Skeletal muscle cell (primary cell): ENCODE data around the gene SRCIN1.

Experiments used
- DNase-seq: peaks from one replicate; pipeline ENCODE4 v3.0.0-alpha.2; 2010; ENCODE audit warnings: low read depth
- H3K4me3 ChIP-seq: 2 replicates; pipeline ENCODE4 v1.5.1; 2011; ENCODE audit warnings: low read depth, mild to moderate bottlenecking, control low read depth, low read length, moderate library complexity

Gene SRCIN1

DNA sequence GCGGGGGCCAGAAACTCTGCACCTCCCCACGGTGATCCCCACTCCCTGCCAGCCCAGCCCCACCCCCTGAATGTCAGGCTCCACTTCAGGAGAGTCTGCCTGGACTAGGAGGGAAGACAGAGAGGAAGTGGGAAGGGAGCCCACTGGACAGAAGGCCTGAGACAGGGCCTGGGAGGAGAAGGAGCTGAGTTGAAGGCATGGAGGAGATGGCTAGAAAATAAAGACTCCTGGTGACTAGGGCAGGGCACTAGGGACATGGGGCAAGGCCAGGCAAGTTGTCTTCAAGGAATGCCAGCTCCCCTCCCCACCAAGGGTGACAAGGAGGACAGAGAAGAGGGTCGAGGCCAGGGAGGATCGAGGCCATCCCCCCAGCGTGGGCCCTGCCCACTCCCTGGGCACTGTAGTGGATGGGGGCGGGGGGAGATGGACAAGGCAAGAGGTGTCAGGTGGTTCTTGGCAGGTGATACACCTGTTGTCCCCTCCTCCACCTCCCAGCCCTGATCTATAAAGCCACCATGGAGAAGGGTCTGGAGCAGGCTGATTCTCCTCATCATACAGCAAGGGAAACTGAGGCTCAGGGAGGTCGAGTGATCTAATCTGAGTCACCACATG lies 19.7 kb downstream of the SRCIN1 start:
- DNase-seq: no peak
- no peak overlapping the region for H3K4me3 ChIP-seq

DNA sequence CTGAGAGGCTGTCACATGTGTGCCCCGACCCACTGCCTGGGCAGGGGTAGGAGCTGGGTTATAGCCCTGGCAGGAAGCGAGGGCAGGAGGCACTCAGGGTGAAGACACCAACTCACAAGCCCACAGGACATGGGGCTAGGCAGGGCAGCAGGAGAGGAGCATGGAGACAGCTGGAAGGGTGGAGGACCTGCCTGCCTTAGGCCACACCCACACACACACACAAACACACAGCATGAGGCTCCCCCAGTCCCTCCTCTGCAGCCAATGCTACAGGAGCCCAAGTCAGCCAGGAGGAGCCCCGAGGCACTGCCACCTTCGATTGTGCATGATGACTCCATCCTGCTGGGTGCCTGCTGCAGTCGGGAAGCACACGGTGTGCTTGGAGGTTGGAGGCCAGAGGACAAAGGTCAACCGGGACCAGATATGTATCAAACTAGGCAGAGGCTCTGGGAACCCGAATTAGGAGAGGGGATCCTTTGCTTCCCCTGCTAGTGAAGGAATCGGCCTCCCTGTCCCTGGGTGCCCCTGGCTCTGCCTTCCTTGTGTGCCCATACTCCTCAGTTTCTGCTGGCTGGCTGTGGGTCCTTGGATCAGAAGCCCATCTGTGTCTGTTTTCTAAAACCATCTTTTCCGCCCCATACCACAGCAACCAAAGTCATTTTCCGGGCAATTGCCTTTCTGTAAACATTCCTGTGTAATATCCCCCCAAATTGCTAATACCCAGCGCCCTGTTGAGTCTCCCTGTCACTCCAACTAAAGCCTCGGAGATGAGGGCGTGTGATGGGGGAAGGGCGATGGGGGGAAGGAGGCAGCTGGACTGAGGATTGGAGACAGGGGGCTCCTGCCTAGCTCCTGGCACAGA lies 20.5 kb downstream of the SRCIN1 start:
- H3K4me3 ChIP-seq: no peak overlapping the region
- no peak for DNase-seq

DNA sequence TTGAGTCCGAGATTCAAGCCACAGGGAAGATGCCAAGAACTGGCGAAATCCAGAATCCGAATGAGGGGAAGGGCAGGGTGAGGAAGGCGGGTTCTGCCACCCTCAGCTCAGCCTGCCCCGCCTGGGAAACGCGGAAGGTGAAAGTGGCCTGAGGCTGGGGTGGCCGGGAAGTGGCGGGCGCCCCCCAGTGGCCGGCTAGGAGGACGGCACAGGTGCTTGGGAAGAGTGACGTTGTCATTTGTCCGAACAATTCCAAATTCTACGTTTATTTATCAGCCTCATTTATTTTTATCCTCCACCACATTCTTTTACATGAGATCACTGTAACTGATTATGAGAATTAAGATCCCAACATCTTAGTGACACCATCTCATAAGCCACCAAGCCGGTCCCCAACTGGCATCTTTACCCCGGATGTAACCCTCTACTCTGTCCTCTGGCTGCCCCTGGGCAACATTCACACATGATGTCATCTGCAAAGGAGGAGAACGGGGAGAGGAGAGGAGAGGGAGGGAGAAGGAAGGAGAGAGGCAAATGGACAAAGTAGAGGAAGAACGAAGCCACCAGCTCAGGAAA lies 21.3 kb downstream of the SRCIN1 start:
- no peak overlapping the region for H3K4me3 ChIP-seq
- DNase-seq: no peak

DNA sequence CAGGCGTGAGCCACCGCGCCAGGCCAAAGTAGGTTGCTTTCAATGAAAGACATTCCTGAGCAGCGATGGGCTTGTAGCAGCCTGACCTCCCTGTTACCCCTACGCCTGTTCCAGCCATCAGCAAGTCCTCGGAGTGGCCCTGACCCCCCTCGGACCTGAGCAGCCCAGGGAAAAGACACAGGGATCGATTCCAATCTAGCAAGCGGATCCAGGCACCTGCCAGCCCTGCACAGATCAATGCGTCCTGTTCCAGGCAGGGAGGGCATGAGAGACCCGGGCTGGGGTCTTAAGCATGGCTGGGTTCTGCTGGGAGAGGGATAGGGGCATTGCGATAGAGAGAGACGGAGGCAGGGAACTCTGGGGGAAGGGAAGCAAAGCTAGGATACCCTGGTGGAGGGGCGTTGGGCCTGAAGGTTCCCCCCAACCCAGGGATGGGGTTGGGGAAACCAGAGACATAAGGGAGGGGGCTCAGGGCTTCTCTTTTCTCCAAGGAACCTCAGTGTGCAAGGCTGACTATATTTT lies 21.9 kb downstream of the SRCIN1 start:
- no peak overlapping the region for H3K4me3 ChIP-seq
- DNase-seq: no peak

DNA sequence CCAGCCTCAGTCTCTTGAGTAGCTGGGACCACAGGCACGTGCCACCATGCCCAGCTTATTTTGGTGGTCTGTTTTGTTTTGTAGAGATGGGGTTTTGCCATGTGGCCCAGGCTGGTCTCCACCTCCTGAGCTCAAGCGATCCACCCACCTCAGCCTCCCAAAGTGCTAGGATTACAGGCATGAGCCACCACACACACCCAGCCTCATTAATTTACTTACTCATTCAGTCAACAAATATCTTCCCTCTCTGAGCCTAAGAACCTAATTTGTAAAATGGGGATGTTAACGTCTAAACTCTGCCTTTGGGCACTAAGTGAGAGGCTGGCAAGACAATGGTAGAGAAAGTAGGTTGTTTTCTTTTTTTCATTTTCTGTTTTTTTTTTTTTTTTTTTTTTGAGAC lies 22.6 kb downstream of the SRCIN1 start:
- no peak overlapping the region for H3K4me3 ChIP-seq
- DNase-seq: no peak

DNA sequence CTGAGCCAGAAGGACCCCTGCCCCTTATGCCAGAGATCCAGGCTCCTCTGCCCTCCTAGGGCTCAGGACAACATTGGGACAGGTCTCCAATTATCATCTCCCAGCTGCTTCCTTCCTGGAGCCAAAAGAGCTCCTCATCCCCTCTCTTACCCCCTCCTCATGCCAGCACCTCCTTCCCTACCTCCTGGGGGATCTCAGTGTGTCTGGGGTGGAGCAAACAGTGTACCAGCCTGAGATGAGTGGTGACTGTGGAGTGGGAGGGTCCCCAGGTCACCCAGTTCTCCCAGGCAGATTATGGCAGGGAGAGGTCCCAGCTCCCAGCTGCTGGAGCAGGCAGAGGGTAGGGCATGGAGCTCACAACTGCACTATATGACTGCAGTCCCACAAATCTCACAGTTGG lies 23.7 kb downstream of the SRCIN1 start:
- no peak for DNase-seq
- no peak overlapping the region for H3K4me3 ChIP-seq

DNA sequence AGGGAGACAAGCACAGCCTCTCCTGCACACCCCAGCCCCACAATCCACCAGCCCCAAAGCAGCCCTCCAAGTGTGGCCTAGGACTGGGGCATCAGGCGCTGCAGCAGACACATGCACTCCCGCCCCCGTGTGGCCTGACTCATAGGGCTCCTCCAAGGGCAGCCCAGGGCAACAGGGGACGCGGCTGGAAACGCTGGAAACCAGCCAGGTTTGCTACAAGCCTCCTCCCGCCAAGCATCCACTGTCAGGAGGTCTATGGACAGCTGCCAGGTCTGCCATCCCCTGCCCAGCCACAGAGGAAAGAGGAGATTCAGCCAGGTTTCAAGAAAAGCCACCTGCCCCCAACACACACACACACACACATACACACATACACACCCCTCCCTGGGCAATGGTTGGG lies 25.8 kb downstream of the SRCIN1 start:
- DNase-seq: no peak
- no peak overlapping the region for H3K4me3 ChIP-seq

DNA sequence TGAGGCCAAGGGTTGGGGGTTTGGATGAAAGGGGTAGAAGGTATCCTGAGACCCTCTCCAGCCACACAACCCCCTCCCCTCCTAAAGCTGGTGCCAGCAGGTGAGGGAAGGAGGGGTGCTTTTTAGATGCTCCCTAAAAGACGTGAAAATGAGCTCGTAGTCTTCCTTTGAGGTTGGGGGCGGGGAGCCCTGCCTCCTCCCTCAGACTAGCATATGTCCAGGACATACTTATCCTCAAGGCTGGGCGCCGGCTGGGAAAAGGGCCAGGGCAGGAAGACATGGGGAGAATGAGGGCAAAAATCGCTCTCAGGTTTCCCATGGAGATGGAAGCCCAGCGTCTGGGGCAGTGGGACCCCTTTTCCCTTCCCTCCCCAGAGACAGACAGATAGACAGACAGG lies 26.7 kb downstream of the SRCIN1 start:
- no peak overlapping the region for H3K4me3 ChIP-seq
- DNase-seq: no peak

DNA sequence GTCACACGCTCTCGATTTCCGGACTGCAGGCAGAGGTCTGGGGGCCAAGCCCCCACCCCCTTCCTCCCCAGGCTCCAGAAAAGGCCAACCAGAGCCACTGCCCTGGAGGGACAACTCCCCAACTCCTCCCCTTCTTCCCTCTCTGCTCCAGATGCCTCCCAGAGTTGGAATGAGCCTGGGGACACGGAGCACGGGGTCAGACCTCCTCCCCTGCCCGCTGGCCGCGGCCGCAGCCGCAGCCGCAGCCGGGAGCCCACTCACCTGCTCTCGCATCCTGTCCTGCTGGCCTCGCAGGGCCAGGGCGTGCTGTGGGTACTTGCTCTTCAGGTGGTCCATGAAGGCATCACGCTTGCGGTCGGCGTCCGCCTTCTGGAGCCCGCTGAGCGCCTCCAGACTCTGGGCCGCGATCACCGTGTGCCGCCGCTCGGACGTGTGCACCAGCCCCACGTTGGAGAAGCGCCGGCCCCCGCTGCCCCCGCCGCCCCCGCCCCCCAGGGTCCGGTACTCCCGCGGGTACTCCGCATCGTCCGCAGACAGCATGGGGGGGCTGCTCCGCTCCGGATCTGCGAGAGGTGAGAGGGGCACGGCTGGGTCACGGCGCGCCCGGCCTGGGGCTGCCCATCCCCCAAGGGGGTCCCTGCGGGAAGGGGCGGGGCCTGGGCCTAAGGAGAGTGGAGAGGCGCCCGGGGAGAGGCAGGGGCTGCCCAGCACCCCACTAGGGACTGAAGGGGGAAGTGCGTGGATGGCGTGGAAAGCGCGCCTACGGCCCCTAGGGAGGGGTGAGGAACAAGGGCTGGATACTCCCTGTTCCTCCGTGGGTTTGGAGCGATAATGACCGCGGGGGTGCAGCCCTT lies 27.3 kb downstream of the SRCIN1 start:
- DNase-seq: no peak
- no peak overlapping the region for H3K4me3 ChIP-seq

DNA sequence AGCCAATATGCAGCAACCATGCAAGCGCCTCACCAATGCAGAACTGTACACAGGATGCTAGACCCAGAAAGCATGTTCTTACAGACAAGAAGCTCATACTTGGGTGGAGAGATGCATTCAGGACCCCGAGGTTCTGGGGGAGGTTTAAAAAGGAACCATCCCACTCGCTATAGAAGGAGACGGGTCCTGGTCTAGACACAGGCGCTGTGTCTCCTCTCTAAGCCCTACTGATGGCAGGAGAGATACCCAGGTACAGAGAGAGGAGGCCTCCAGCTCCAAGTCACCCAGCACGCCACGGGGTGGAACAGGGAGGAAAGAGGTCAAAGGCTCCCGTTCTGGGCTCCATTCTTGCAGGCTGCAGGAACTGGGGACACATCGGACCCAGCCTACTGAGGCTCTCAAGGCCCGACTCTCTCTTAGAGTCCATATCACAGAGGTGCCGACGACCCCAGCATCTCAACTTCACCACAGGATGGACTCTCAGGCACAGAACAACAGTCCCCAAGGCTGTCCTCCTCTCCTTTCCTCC lies 28.0 kb downstream of the SRCIN1 start:
- H3K4me3 ChIP-seq: no peak overlapping the region
- DNase-seq: no peak

DNA sequence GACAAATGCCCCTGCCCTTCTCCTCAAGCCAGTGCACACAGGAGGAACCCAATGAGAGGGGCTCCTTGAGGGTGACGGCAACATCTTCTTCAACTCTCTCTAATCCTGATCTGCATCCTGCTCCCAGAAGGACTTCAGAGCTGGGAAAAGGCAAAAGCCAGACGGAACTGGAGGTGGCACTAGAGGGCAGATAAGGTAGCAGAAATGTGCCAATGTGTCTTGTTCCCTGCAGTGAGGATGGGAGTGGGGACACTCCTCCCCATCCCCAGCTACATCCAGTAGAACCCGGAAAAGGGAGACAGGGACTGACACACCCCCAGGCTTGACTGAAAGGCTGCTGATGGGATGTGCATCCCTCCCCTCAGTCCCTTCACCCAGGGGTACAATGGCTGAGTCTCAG lies 28.5 kb downstream of the SRCIN1 start:
- no peak overlapping the region for H3K4me3 ChIP-seq
- DNase-seq: no peak

DNA sequence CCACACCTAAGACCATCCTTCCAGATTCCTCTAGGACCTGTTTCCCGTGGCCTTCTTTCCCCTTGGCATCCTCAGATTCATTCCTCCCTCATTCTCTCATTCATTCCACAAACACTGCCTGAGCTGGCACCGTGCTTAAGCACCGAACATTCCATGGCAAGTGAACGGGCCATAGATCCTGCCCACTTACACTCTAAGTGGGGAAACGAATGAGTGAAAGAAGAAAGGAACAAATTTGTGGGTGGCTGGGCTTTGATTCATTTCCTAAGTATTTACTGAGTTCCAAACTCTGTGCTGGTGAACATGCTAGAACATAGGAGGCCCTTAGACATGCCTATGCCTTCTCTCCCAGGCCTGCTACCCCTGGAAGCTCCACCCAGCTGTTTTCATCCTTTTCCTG lies 30.0 kb downstream of the SRCIN1 start:
- no peak overlapping the region for H3K4me3 ChIP-seq
- no peak for DNase-seq

DNA sequence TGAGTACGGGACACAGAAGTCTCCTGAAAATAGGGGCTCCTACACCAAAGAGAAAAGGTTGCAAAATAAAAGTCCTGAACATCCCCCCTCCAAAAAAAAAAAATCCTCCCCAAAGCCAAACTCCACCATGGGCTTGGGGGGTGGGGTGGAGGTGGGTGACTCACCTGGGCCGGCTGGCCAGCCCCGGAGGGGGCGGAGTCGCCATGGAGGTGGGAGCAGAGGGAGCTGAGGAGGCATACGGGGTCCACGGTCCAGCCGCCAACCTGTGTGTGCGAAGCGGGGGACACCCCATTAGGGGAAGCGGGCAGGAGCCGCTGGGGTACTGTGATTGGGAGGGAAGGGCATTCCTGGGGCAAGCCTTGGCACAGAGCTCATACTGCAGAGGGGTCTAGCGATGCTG lies 31.0 kb downstream of the SRCIN1 start:
- no peak for DNase-seq
- H3K4me3 ChIP-seq: no peak overlapping the region

DNA sequence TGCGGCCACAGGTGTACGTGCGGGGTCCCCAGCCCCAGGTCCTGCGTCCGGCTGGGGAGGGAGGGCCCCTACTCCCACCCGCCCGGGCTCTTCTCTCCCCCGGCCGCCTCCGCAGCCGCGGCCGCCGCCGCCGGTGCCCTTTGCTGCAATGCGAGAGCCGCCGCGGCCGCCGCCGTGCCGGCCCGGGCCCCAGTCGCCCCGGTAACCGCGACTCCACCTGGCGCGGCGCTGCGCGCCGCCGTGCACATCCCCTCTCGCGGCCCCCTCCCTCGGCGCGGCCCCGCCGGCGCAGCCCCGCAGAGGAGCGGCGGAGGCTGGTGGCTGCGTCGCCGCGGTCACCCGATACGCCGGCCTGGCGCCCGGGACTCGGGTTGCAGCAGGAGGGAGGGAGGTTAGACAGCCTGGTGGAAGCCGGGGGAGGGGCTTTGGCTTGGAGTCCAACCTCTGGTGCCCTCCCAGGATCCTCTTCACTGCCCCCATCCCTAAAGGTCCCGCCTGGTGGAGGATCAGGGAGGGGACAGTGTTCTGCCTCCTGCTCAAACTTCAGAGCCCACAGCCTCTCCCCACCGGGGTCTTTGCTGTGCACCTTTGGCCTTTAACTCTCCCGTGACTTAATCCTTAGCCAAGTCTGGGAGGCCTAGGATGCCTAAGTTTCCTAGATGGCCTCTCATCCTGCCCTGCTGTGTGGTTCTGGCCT lies 32.9 kb downstream of the SRCIN1 start:
- DNase-seq: no peak
- H3K4me3 ChIP-seq: no peak overlapping the region

DNA sequence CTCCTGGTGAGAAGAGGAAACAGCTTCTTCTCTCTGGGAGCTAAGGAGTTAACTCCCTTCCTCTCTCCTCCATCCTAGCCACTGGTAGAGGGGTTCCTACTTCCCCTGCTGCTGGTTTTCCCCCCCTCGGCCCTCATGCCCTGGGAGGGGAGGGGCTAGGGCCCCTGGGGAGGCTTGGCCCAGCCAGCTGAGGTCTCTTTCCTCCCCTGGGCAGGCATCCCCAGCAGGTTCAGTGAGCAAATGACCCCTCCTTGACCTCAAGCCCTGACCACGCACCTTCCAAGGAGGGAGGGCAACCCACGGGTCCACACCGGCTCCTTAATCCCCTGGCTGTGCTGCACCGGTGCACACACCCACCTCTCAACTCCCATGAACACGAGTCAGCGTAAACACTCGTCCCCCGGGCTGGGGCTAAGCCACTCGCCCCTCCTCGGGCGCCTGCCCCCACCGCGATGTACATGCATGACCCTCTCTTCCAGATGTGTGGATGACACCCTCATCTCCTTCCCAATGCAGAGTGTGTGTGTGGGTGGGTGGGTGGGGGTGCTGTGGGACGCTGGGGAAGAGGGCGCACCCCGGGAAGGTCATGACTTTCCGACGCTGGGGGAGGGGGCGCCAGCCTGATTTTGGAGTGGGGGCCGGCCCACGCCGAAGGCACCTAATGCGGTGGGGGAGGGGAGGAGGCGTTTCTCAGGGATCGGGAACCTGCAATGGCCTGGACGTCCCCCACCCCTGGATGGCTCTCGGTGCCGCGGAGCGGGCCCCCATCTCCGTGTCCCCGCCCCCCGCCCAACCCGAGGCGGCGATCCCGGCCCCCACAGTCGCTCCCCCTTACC lies 33.7 kb downstream of the SRCIN1 start:
- H3K4me3 ChIP-seq: no peak overlapping the region
- DNase-seq: no peak

DNA sequence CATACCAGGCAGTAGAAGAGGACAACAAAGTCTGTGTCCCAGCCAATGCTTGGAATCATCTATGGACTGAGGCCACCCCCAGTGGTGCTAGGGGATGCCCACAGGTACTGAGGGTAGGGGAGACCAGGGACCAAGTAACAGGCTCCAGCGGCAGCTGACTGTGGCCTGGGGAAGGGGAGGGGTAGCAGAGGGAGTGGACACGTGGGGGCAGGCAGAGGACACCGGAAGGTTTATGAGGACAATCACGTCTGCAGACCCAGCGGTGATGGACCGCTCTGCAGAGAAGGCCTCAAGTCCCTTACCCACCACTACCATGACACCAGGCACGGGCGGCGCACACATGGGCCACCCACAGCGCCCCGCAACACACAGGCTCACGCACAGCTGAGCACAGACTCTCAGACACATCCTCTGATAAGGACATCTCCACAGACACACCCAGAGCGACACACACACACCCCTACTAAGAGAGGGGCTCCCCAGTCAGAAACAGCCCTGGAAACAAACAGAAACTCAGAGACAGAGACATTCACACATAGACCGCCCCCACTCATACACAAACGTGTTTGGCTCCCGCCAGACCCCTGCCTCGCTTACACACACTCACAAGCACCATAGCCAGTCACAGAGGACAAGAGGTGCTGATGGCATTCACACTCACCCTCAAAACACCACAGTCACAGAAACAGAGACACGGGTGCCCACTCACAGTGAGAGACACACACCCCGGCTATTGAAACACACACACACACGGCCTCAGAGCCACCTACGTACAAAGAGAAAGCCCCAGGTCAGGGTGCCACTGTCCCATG lies 35.8 kb downstream of the SRCIN1 start:
- H3K4me3 ChIP-seq: no peak overlapping the region
- no peak for DNase-seq

DNA sequence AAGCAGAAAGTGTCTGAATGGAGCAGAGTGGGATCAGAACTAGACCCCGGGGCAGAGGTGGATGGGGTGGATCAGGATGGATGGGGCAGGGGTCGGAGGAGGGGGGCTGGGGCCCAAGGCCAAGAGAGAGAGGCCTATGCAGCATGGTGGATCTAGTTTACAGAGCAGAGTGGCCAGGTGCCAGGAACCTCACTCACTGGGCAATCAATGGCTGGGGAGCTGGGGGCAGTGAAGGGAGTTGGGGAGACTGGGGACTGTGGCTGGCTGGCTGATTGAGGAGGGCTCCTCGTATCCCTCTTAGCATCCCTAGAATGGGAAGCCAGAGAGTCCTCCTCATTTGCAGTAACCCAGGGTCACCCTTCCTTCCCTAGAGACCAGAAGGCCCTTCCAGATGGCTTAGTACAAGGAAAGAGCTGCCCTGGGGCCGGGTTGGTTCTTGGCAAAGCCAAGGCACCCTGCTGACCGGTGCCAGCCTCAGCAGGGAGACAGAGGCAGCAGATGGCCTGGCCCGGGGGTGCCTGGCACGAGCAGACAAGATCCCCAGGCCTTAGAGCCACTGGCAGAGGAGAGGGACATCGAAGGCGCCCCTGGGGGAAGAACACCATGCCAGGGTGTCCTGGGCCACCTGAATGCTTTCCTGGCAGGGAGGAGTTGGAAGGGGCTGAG lies 36.8 kb downstream of the SRCIN1 start:
- no peak overlapping the region for H3K4me3 ChIP-seq
- no peak for DNase-seq
